BE2C (cell line): ENCODE results near the gene TFPI.

Experiments
- DNase-seq: peaks from one replicate; pipeline ENCODE4 v3.0.0-alpha.2; 2020
- H3K27me3 ChIP-seq: fragments of 250-450 bp; sonication (Bioruptor Pico); 2 replicates; pipeline ENCODE4 v1.5.1; 2020; ENCODE audit warnings: mild to moderate bottlenecking
- H3K36me3 ChIP-seq: fragments of 250-450 bp; sonication (Bioruptor Pico); 2 replicates; pipeline ENCODE4 v1.5.1; 2020; ENCODE audit warnings: mild to moderate bottlenecking
- H3K4me1 ChIP-seq: fragments of 250-450 bp; sonication (Bioruptor Pico); 2 replicates; pipeline ENCODE4 v1.5.1; 2020
- H3K4me3 ChIP-seq: 2 replicates; pipeline ENCODE4 v1.5.1; 2011; ENCODE audit warnings: low read depth, low read length
- H3K9me3 ChIP-seq: fragments of 250-450 bp; sonication (Bioruptor Pico); 2 replicates; pipeline ENCODE4 v1.5.1; 2020
- TF ChIP-seq, protein P1 (sequence below): IDR thresholded peaks from 2 replicates; pipeline ENCODE4 v1.5.1; 2012; ENCODE audit warnings: mild to moderate bottlenecking, low read depth, low read length

Gene TFPI

DNA sequence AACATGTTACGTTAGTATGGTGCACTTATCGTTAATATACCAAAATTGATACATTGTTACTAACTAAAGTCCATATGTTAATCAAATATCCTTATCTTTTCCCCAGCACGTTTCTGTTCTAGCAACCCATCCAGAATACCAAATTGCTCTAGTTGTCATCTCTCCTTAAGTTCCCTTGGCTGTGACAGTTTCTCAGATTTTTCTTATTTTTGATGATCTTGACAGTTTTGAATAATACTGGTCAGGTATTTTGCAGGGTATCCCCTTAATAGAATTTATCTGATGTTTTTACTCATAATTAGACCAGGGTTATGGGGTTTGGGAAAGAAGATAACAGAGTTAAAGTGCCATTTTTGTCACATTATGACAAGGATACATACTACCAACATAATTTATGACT is 47.8 kb downstream of the TFPI start:
- TF ChIP-seq, protein P1, sequence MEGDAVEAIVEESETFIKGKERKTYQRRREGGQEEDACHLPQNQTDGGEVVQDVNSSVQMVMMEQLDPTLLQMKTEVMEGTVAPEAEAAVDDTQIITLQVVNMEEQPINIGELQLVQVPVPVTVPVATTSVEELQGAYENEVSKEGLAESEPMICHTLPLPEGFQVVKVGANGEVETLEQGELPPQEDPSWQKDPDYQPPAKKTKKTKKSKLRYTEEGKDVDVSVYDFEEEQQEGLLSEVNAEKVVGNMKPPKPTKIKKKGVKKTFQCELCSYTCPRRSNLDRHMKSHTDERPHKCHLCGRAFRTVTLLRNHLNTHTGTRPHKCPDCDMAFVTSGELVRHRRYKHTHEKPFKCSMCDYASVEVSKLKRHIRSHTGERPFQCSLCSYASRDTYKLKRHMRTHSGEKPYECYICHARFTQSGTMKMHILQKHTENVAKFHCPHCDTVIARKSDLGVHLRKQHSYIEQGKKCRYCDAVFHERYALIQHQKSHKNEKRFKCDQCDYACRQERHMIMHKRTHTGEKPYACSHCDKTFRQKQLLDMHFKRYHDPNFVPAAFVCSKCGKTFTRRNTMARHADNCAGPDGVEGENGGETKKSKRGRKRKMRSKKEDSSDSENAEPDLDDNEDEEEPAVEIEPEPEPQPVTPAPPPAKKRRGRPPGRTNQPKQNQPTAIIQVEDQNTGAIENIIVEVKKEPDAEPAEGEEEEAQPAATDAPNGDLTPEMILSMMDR: no peak
- DNase-seq: no peak
- H3K36me3 ChIP-seq: no peaks in the 10 kb centered on the region
- H3K4me3 ChIP-seq: no peak overlapping the region
- no peaks in the 10 kb centered on the region for H3K4me1 ChIP-seq
- no peaks in the 10 kb centered on the region for H3K27me3 ChIP-seq
- H3K9me3 ChIP-seq: no peaks in the 10 kb centered on the region

DNA sequence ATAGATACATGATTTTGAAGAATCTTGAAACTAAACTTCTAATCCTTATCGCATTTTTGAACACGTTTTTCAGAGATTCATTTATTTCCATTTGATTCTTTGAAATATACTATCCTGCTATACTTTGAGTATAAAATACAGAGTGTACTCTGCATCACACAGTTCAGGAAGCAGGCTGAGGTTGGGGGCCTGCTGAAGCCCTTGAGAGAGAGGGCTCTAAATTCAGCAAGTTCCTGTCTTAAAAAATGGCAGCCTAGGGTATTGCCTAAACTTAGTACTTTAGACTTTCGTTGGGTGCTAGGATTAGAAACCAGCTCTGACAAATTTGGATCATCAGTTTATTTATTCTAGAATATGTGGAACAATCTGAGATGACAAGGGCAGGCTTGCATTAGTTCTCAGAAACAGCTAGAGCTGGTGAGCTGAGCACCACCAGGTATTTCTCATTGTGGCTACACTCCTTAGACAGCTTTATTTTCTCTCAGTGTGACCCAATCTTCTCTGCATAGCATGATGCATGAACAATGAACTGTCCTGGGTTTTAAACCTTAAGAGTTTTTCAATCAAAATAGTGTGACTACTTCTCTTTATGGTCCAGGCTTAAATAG is 49.1 kb downstream of the TFPI start:
- Histone ChIP-seq H3K9me3 (no peaks in the 10 kb centered on the region), H3K4me1 (no peaks in the 10 kb centered on the region), H3K4me3 (no peak overlapping the region), H3K27me3 (no peaks in the 10 kb centered on the region), H3K36me3 (no peaks in the 10 kb centered on the region)
- TF ChIP-seq, protein P1: no peak
- DNase-seq: no peak

GRCh38 chr2:187504312-187504921 is 49.8 kb downstream of the TFPI start:
- DNase-seq: no peak
- no peak overlapping the region for H3K4me3 ChIP-seq

GRCh38 chr2:187503700-187504099 is 50.5 kb downstream of the TFPI start:
- Histone ChIP-seq H3K36me3 (no peaks in the 10 kb centered on the region), H3K4me3 (no peak overlapping the region), H3K4me1 (no peaks in the 10 kb centered on the region), H3K9me3 (no peaks in the 10 kb centered on the region), H3K27me3 (no peaks in the 10 kb centered on the region)
- TF ChIP-seq, protein P1: no peak
- no peak for DNase-seq

More at GRCh38 chr2:187504312-187504921, 49.8 kb downstream of the TFPI start:
- TF ChIP-seq, protein P1: no peak
- H3K27me3 ChIP-seq: no peaks in the 10 kb centered on the region
- no peaks in the 10 kb centered on the region for H3K36me3 ChIP-seq
- H3K9me3 ChIP-seq: no peaks in the 10 kb centered on the region
- no peaks in the 10 kb centered on the region for H3K4me1 ChIP-seq

DNA sequence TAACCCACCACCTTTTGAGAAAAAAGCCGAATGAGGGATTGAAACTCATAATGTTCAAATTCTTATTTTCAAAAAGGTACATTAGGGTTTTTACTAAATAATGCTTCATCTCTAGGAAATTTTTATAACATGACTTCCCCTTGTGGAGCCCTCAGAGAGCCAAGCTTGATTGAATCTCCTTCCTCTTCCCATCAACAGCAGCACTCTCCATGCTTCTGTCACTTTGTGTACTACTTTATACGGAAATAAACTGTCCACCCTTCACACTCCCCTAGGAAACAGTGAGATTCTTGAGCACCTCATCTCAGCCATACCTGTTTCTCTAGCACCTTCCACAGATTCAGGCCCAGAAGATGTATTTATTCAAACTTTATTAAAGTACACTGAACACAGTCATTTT is 51.8 kb downstream of the TFPI start:
- H3K9me3 ChIP-seq: no peaks in the 10 kb centered on the region
- no peaks in the 10 kb centered on the region for H3K27me3 ChIP-seq
- no peaks in the 10 kb centered on the region for H3K4me1 ChIP-seq
- TF ChIP-seq, protein P1: no peak
- H3K4me3 ChIP-seq: no peak overlapping the region
- H3K36me3 ChIP-seq: no peaks in the 10 kb centered on the region
- no peak for DNase-seq

- Histone ChIP-seq H3K4me3 (no peak overlapping the region), H3K4me1 (no peaks in the 10 kb centered on the region), H3K36me3 (no peaks in the 10 kb centered on the region), H3K27me3 (no peaks in the 10 kb centered on the region), H3K9me3 (no peaks in the 10 kb centered on the region)
- no peak for DNase-seq
- TF ChIP-seq, protein P1: peak; percentile 22
These were observed 53.5 kb downstream of the TFPI start for GRCh38 chr2:187500585-187501359.
